ENCODE data around the gene KLHL1. TPM values are rescaled to one million over a fixed set of nuclear protein-coding genes. Genes with fewer than 3 reads are reported as not detected.

Gene KLHL1
- total and polyA plus RNA-seq, 2 experiments from 2014 or later: not detected

GRCh38 chr13:69828527-69828926 is 279.7 kb downstream of the KLHL1 start:
- no peaks in the 10 kb centered on the region for H3K4me1 ChIP-seq (ENCODE audit: insufficient read depth)
- no peaks in the 10 kb centered on the region for H3K79me2 ChIP-seq (ENCODE audit: insufficient read depth)
- H3K4me3 ChIP-seq: no peak overlapping the region
- in situ Hi-C loops (cut with MboI): no loop called here
- no peaks in the 10 kb centered on the region for H3K9me3 ChIP-seq (ENCODE audit: low read depth)
- H3K9ac ChIP-seq: no peak overlapping the region
- no peaks in the 10 kb centered on the region for H3K9me2 ChIP-seq (ENCODE audit: insufficient read depth)
- no peak overlapping the region for H3K4me2 ChIP-seq (ENCODE audit: unreplicated experiment)
- H2AFZ ChIP-seq: no peak overlapping the region
- no peaks in the 10 kb centered on the region for H4K20me1 ChIP-seq (ENCODE audit: insufficient read depth)
- TF ChIP-seq EZH2 (IDR thresholded peaks at IDR 0.05; ENCODE audit: insufficient read depth, poor library complexity, severe bottlenecking) (no peak), EZH2phosphoT487 (IDR thresholded peaks at IDR 0.05; ENCODE audit: insufficient read depth, low read depth) (no peak)
- 13 to 21% methylated on average over 2 of the region's 2 CpGs for WGBS, 2 experiments (ENCODE audit: low coverage in 1 of 2, low lambda C conversion rate in 2 of 2, missing lambda C conversion rate in 2 of 2)
- DNase-seq: no peak
- no peaks in the 10 kb centered on the region for H3K36me3 ChIP-seq (ENCODE audit: low read depth)
- H3F3A ChIP-seq (ENCODE audit: insufficient read depth): no peaks in the 10 kb centered on the region
- H3K27me3 ChIP-seq (replicated peaks; ENCODE audit: insufficient read depth): no peaks in the 10 kb centered on the region
- H3K27ac ChIP-seq: no peak overlapping the region

- no peaks in the 10 kb centered on the region for H3K9me3 ChIP-seq (ENCODE audit: low read depth)
- H3K79me2 ChIP-seq (ENCODE audit: insufficient read depth): no peaks in the 10 kb centered on the region
- no peak for TF ChIP-seq EZH2phosphoT487 (IDR thresholded peaks at IDR 0.05; ENCODE audit: insufficient read depth, low read depth)
- TF ChIP-seq EZH2 (IDR thresholded peaks at IDR 0.05; ENCODE audit: insufficient read depth, poor library complexity, severe bottlenecking): no peak
- H3K36me3 ChIP-seq (ENCODE audit: low read depth): no peaks in the 10 kb centered on the region
- no peak overlapping the region for H2AFZ ChIP-seq
- no peaks in the 10 kb centered on the region for H3K4me1 ChIP-seq (ENCODE audit: insufficient read depth)
- no peaks in the 10 kb centered on the region for H3F3A ChIP-seq (ENCODE audit: insufficient read depth)
- H3K9ac ChIP-seq: no peak overlapping the region
- H3K9me2 ChIP-seq (ENCODE audit: insufficient read depth): no peaks in the 10 kb centered on the region
- no peaks in the 10 kb centered on the region for H4K20me1 ChIP-seq (ENCODE audit: insufficient read depth)
- H3K27ac ChIP-seq: no peak overlapping the region
- no peak for DNase-seq
- H3K27me3 ChIP-seq (replicated peaks; ENCODE audit: insufficient read depth): no peaks in the 10 kb centered on the region
- in situ Hi-C loops (cut with MboI): no loop called here
- 38 to 45% methylated on average over 6 of the region's 6 CpGs for WGBS, 2 experiments (ENCODE audit: low coverage in 1 of 2, low lambda C conversion rate in 2 of 2, missing lambda C conversion rate in 2 of 2)
- H3K4me2 ChIP-seq (ENCODE audit: unreplicated experiment): no peak overlapping the region
- H3K4me3 ChIP-seq: no peak overlapping the region
These were observed 288.1 kb downstream of the KLHL1 start for GRCh38 chr13:69820180-69820579.

- Histone ChIP-seq H3K27me3 (replicated peaks; ENCODE audit: insufficient read depth) (no peaks in the 10 kb centered on the region), H2AFZ (no peak overlapping the region), H3K36me3 (ENCODE audit: low read depth) (no peaks in the 10 kb centered on the region), H3K27ac (no peak overlapping the region), H3K9ac (no peak overlapping the region), H3K9me3 (ENCODE audit: low read depth) (no peaks in the 10 kb centered on the region), H3K79me2 (ENCODE audit: insufficient read depth) (no peaks in the 10 kb centered on the region), H3K4me2 (ENCODE audit: unreplicated experiment) (no peak overlapping the region), H3K4me3 (no peak overlapping the region), H3K9me2 (ENCODE audit: insufficient read depth) (no peaks in the 10 kb centered on the region), H3F3A (ENCODE audit: insufficient read depth) (no peaks in the 10 kb centered on the region), H4K20me1 (ENCODE audit: insufficient read depth) (no peaks in the 10 kb centered on the region), H3K4me1 (ENCODE audit: insufficient read depth) (no peaks in the 10 kb centered on the region)
- TF ChIP-seq EZH2phosphoT487 (IDR thresholded peaks at IDR 0.05; ENCODE audit: insufficient read depth, low read depth) (no peak), EZH2 (IDR thresholded peaks at IDR 0.05; ENCODE audit: insufficient read depth, poor library complexity, severe bottlenecking) (no peak)
- in situ Hi-C loops (cut with MboI): no loop called here
- no peak for DNase-seq
These were observed 290.9 kb downstream of the KLHL1 start for GRCh38 chr13:69817333-69817869.

- in situ Hi-C loops (cut with MboI): no loop called here
- Histone ChIP-seq H3F3A (ENCODE audit: insufficient read depth) (no peaks in the 10 kb centered on the region), H3K9me2 (ENCODE audit: insufficient read depth) (no peaks in the 10 kb centered on the region), H3K36me3 (ENCODE audit: low read depth) (no peaks in the 10 kb centered on the region), H3K27ac (no peak overlapping the region), H3K9ac (no peak overlapping the region), H4K20me1 (ENCODE audit: insufficient read depth) (no peaks in the 10 kb centered on the region), H3K4me2 (ENCODE audit: unreplicated experiment) (no peak overlapping the region), H3K4me3 (no peak overlapping the region), H3K4me1 (ENCODE audit: insufficient read depth) (no peaks in the 10 kb centered on the region), H3K27me3 (replicated peaks; ENCODE audit: insufficient read depth) (no peaks in the 10 kb centered on the region), H3K79me2 (ENCODE audit: insufficient read depth) (no peaks in the 10 kb centered on the region), H3K9me3 (ENCODE audit: low read depth) (no peaks in the 10 kb centered on the region), H2AFZ (no peak overlapping the region)
- DNase-seq: no peak
- TF ChIP-seq EZH2 (IDR thresholded peaks at IDR 0.05; ENCODE audit: insufficient read depth, poor library complexity, severe bottlenecking): no peak
- TF ChIP-seq EZH2phosphoT487 (IDR thresholded peaks at IDR 0.05; ENCODE audit: insufficient read depth, low read depth): no peak
- WGBS, 2 experiments (ENCODE audit: low coverage in 1 of 2, low lambda C conversion rate in 2 of 2, missing lambda C conversion rate in 2 of 2): 7 to 22% methylated on average over 3 of the region's 3 CpGs
These were observed 299.1 kb downstream of the KLHL1 start for GRCh38 chr13:69809152-69809551.

- no peaks in the 10 kb centered on the region for H4K20me1 ChIP-seq (ENCODE audit: insufficient read depth)
- 36 to 43% methylated on average over 2 of the region's 2 CpGs for WGBS, 2 experiments (ENCODE audit: low coverage in 1 of 2, low lambda C conversion rate in 2 of 2, missing lambda C conversion rate in 2 of 2)
- no peak overlapping the region for H3K4me3 ChIP-seq
- H3K9ac ChIP-seq: no peak overlapping the region
- H3F3A ChIP-seq (ENCODE audit: insufficient read depth): no peaks in the 10 kb centered on the region
- TF ChIP-seq EZH2phosphoT487 (IDR thresholded peaks at IDR 0.05; ENCODE audit: insufficient read depth, low read depth): no peak
- no peak for TF ChIP-seq EZH2 (IDR thresholded peaks at IDR 0.05; ENCODE audit: insufficient read depth, poor library complexity, severe bottlenecking)
- no peaks in the 10 kb centered on the region for H3K9me3 ChIP-seq (ENCODE audit: low read depth)
- no peaks in the 10 kb centered on the region for H3K79me2 ChIP-seq (ENCODE audit: insufficient read depth)
- H3K4me1 ChIP-seq (ENCODE audit: insufficient read depth): no peaks in the 10 kb centered on the region
- in situ Hi-C loops (cut with MboI): no loop called here
- no peak overlapping the region for H3K27ac ChIP-seq
- no peak overlapping the region for H3K4me2 ChIP-seq (ENCODE audit: unreplicated experiment)
- no peaks in the 10 kb centered on the region for H3K27me3 ChIP-seq (replicated peaks; ENCODE audit: insufficient read depth)
- no peak overlapping the region for H2AFZ ChIP-seq
- DNase-seq: no peak
- no peaks in the 10 kb centered on the region for H3K36me3 ChIP-seq (ENCODE audit: low read depth)
- H3K9me2 ChIP-seq (ENCODE audit: insufficient read depth): no peaks in the 10 kb centered on the region
These were observed 312.0 kb downstream of the KLHL1 start for GRCh38 chr13:69796256-69796655.

Data from GM23248 (cell line).